Measurements from ENCODE around the gene PIGH.
A peak's percentile ranks its signal among the peaks of the same experiment; 100 is the strongest.

- TF ChIP-seq NFIC (IDR thresholded peaks at IDR 0.05): peak; percentile 43
- peak; percentile 72; the same call in 1 of the 2 replicates for TF ChIP-seq EP300 (IDR thresholded peaks at IDR 0.05; ENCODE audit: borderline replicate concordance)
- TF ChIP-seq EGR1 (IDR thresholded peaks at IDR 0.05): no peak
These were observed 43.0 kb downstream of the PIGH start for GRCh38 chr14:67557118-67557517.

Data from Ishikawa (cell line).